Body of pancreas (tissue), 4 donors: Measurements from ENCODE around the gene TLR9.

Experiments
- CTCF ChIP-seq, 7 experiments: fragments of 450-650 bp in 4 of 7; fragments of 200-600 bp in 3 of 7; sonication (generic) in 3 of 7; IDR thresholded peaks; one replicate each; pipeline ENCODE4 v1.5.1; 2016 to 2019; ENCODE audit warnings: antibody characterized with exemption in 7 of 7
- POLR2A ChIP-seq, 3 donors: fragments of 450-650 bp; IDR thresholded peaks; one replicate each; pipeline ENCODE4 v1.6.1; 2016; ENCODE audit warnings: antibody characterized with exemption in 3 of 3, mild to moderate bottlenecking in 2 of 3

- TF ChIP-seq POLR2A (IDR thresholded peaks at IDR 0.05) (peak; percentile 82 to 92 (median 90)), CTCF (IDR thresholded peaks at IDR 0.05) (peak in 5 of 7 experiments; percentile 8 to 42 (median 32))
Observed at GRCh38 chr3:52197842-52198625, 27.4 kb downstream of the TLR9 start, which contains the start of gene ALAS1.
